HCEC 1CT (cell line): Measurements from ENCODE around the gene MINDY2.

Source experiments
- DNase-seq: peaks from one replicate; pipeline ENCODE4 v3.0.0-alpha.2; 2017

The MINDY2 gene

GRCh38 chr15:58770857-58771620 is at the start of gene MINDY2:
MINDY2 (plus strand) TSS chr15:58771302; CDS start chr15:58771396, 94 bp downstream.
- DNase-seq = peak; percentile 100

- no peak for DNase-seq
Observed at GRCh38 chr15:58724466-58724865, 46.6 kb upstream of the MINDY2 start.

- no peak for DNase-seq
Observed at GRCh38 chr15:58726867-58727266, 44.2 kb upstream of the MINDY2 start.

- DNase-seq = peak; percentile 73
Observed at GRCh38 chr15:58731756-58732535, 39.2 kb upstream of the MINDY2 start.

- no peak for DNase-seq
Observed at GRCh38 chr15:58732625-58733363, 38.3 kb upstream of the MINDY2 start.

- no peak for DNase-seq
Observed at GRCh38 chr15:58734859-58735258, 36.2 kb upstream of the MINDY2 start.

- DNase-seq = no peak
Observed at GRCh38 chr15:58736018-58736643, 35.0 kb upstream of the MINDY2 start.

- DNase-seq = no peak
Observed at GRCh38 chr15:58737298-58737697, 33.8 kb upstream of the MINDY2 start.

- DNase-seq = peak; percentile 70
Observed at GRCh38 chr15:58738046-58738707, 32.9 kb upstream of the MINDY2 start.

GRCh38 chr15:58740436-58740835 is 30.7 kb upstream of the MINDY2 start:
- no peak for DNase-seq

- DNase-seq = no peak
Observed at GRCh38 chr15:58741032-58741431, 30.1 kb upstream of the MINDY2 start.

GRCh38 chr15:58742022-58742813 is 28.9 kb upstream of the MINDY2 start:
- DNase-seq = peak; percentile 35

- no peak for DNase-seq
Observed at GRCh38 chr15:58742819-58743502, 28.1 kb upstream of the MINDY2 start.

GRCh38 chr15:58746174-58746573 is 24.9 kb upstream of the MINDY2 start:
- DNase-seq = no peak

GRCh38 chr15:58748040-58748851 is 22.9 kb upstream of the MINDY2 start:
- DNase-seq = no peak

- peak; percentile 37 for DNase-seq
Observed at GRCh38 chr15:58748852-58749531, 22.1 kb upstream of the MINDY2 start.

- peak; percentile 99 for DNase-seq
Observed at GRCh38 chr15:58749532-58750337, 21.4 kb upstream of the MINDY2 start, which contains the start of gene ADAM10. ADAM10 (minus strand) TSS chr15:58749707; CDS start chr15:58749534, 173 bp downstream.

GRCh38 chr15:58752716-58753115 is 18.4 kb upstream of the MINDY2 start:
- no peak for DNase-seq
